T-cell (primary cell): ENCODE data around the gene PRX. TPM values are rescaled to one million over a fixed set of nuclear protein-coding genes. Genes with fewer than 3 reads are reported as not detected.

Experiments
- ATAC-seq, 4 experiments: fragments of 200-7000 bp in 3 of 4; fragments of 150-1000 bp in 1 of 4; cut with Tn5 transposase; replicated peaks in 1 of 4; 1 replicate in 3 of 4; 2 replicates in 1 of 4; pipeline ENCODE4 v1.10.0; 2021; ENCODE audit warnings: moderate library complexity in 3 of 4, mild to moderate bottlenecking in 2 of 4, moderate number of reproducible peaks in 1 of 4
- CTCF ChIA-PET, 2 donors: fragments of 300-600 bp; sonication (Branson Sonifier 250); formaldehyde crosslinking; loops; one replicate each; lab custom pipeline; 2022; ENCODE audit warnings: antibody characterized with exemption in 2 of 2; lab: Charles Lee
- POLR2A ChIA-PET, 2 donors: fragments of 300-600 bp; sonication (Branson Sonifier 250); formaldehyde crosslinking; loops; one replicate each; lab custom pipeline; 2022; ENCODE audit warnings: antibody characterized with exemption in 2 of 2; lab: Charles Lee
- DNase-seq, 35 experiments: peaks; one replicate each; pipeline versions ENCODE4 v3.0.0 to v3.0.0-alpha.2; 2013 to 2023
- H3K27ac ChIP-seq: one replicate; pipeline ENCODE4 v1.5.1; 2013; ENCODE audit warnings: low read length
- H3K27me3 ChIP-seq, 2 experiments: replicated peaks in 1 of 2; 1 replicate in 1 of 2; 2 replicates in 1 of 2; pipeline versions ENCODE4 v1.6.1 to v1.7.0; 2013; ENCODE audit warnings: low read length in 1 of 2, mixed read lengths in 1 of 2; ENCODE audit not compliant: control insufficient read depth in 2 of 2, insufficient read depth in 2 of 2; ENCODE audit errors: extremely low read depth in 1 of 2
- H3K36me3 ChIP-seq, 2 donors: 1 replicate in 1 of 2; 2 replicates in 1 of 2; pipeline versions ENCODE4 v1.6.1 to v1.7.0; 2013; ENCODE audit warnings: low read length in 1 of 2; ENCODE audit not compliant: control insufficient read depth in 2 of 2, insufficient read depth in 1 of 2; ENCODE audit errors: extremely low read depth in 1 of 2
- H3K4me1 ChIP-seq, 2 experiments: 1 replicate in 1 of 2; 2 replicates in 1 of 2; pipeline versions ENCODE4 v1.6.1 to v1.7.0; 2013; ENCODE audit warnings: low read length in 2 of 2, mixed read lengths in 1 of 2; ENCODE audit not compliant: insufficient read depth in 2 of 2, control insufficient read depth in 1 of 2; ENCODE audit errors: extremely low read depth in 1 of 2
- H3K4me3 ChIP-seq, 2 donors: 1 replicate in 1 of 2; 2 replicates in 1 of 2; pipeline versions ENCODE4 v1.5.1 to v1.7.0; 2013; ENCODE audit warnings: mild to moderate bottlenecking in 2 of 2, low read length in 1 of 2, moderate library complexity in 1 of 2; ENCODE audit not compliant: control insufficient read depth in 1 of 2; ENCODE audit errors: extremely low read depth in 1 of 2
- H3K9me3 ChIP-seq: 2 replicates; pipeline ENCODE4 v1.7.0; 2013
- H3K27ac Mint-ChIP-seq, 2 donors: one replicate each; pipeline ENCODE4 v1.8.0; 2020 to 2021; ENCODE audit warnings: mild to moderate bottlenecking in 2 of 2, mixed read lengths in 2 of 2
- H3K27me3 Mint-ChIP-seq, 2 donors: one replicate each; pipeline ENCODE4 v1.8.0; 2021 to 2022; ENCODE audit warnings: mixed read lengths in 2 of 2
- H3K36me3 Mint-ChIP-seq: one replicate; pipeline ENCODE4 v1.8.0; 2021; ENCODE audit warnings: mixed read lengths
- H3K4me1 Mint-ChIP-seq, 3 donors: one replicate each; pipeline ENCODE4 v1.8.0; 2020 to 2022; ENCODE audit warnings: mixed read lengths in 3 of 3, mild to moderate bottlenecking in 1 of 3
- H3K4me3 Mint-ChIP-seq, 3 donors: one replicate each; pipeline ENCODE4 v1.8.0; 2020 to 2022; ENCODE audit warnings: mild to moderate bottlenecking in 3 of 3, mixed read lengths in 3 of 3, moderate library complexity in 3 of 3
- H3K9me3 Mint-ChIP-seq, 3 donors: one replicate each; pipeline ENCODE4 v1.8.0; 2020 to 2022; ENCODE audit warnings: mixed read lengths in 3 of 3
- WGBS: methylation state at CpG from one replicate; pipeline ENCODE4 v1.1.5; 2013; ENCODE audit warnings: missing lambda C conversion rate; ENCODE audit not compliant: insufficient coverage; 5-methylcytosine and 5-hydroxymethylcytosine counted together
- total RNA-seq, 35 experiments: library from RNA in 6 of 35; stranded (reverse) in 6 of 35; fragments of 120-200 nt in 1 of 35; gene quantifications; one replicate each; pipeline versions ENCODE4 v1.2.1 to v1.2.4 and lab custom pipeline; 2013 to 2026

The PRX gene
- total RNA-seq, 5 donors from 2014 or later (not counting 1 experiment from before 2014, with no cell fraction given), result 2.0 to 4.4 (median 2.8) TPM

GRCh38 chr19:40396886-40397567 is 16.2 kb downstream of the PRX start:
- Histone ChIP-seq H3K4me3 (no peak overlapping the region), H3K36me3 (no peaks in the 10 kb centered on the region), H3K27me3 (peaks cover 0 to 11% of the 10 kb centered on the region in 2 experiments), H3K9me3 (no peaks in the 10 kb centered on the region), H3K4me1 (peaks cover 0 to 10% of the 10 kb centered on the region in 2 experiments), H3K27ac (no peak overlapping the region)
- Mint-ChIP-seq H3K36me3 (peaks cover 4% of the 10 kb centered on the region), H3K4me3 (no peak overlapping the region), H3K27ac (no peak overlapping the region), H3K27me3 (no peaks in the 10 kb centered on the region), H3K9me3 (no peaks in the 10 kb centered on the region), H3K4me1 (peaks cover 6 to 20% (median 8%) of the 10 kb centered on the region in 3 donors)
- ChIA-PET CTCF (no interaction called here), POLR2A (no interaction called here)
- DNase-seq, result no peak
- WGBS, result 88% methylated on average over 16 of the region's 20 CpGs
- ATAC-seq, result no peak

- POLR2A ChIA-PET, result no interaction called here
- H3K27ac Mint-ChIP-seq, result no peak overlapping the region
- Histone ChIP-seq H3K36me3 (no peaks in the 10 kb centered on the region), H3K9me3 (no peaks in the 10 kb centered on the region), H3K27me3 (peaks cover 0 to 11% of the 10 kb centered on the region in 2 experiments), H3K4me1 (peaks cover 0 to 10% of the 10 kb centered on the region in 2 experiments), H3K4me3 (no peak overlapping the region), H3K27ac (no peak overlapping the region)
- CTCF ChIA-PET, result no interaction called here
- peaks cover 4% of the 10 kb centered on the region for H3K36me3 Mint-ChIP-seq
- ATAC-seq (no peak), DNase-seq (no peak)
- no peak overlapping the region for H3K4me3 Mint-ChIP-seq
- WGBS, result 91% methylated on average over 9 of the region's 14 CpGs
- peaks cover 6 to 17% (median 8%) of the 10 kb centered on the region in 3 donors for H3K4me1 Mint-ChIP-seq
- H3K27me3 Mint-ChIP-seq, result no peaks in the 10 kb centered on the region
- no peaks in the 10 kb centered on the region for H3K9me3 Mint-ChIP-seq
Measured at GRCh38 chr19:40395956-40396355, 17.2 kb downstream of the PRX start.

GRCh38 chr19:40394816-40395210 is 18.4 kb downstream of the PRX start:
- no peak overlapping the region for H3K4me3 Mint-ChIP-seq
- no peaks in the 10 kb centered on the region for H3K9me3 Mint-ChIP-seq
- no peak for ATAC-seq
- H3K27ac ChIP-seq, result no peak overlapping the region
- peaks cover 6 to 13% (median 8%) of the 10 kb centered on the region in 3 donors for H3K4me1 Mint-ChIP-seq
- H3K4me1 ChIP-seq, result peaks cover 0 to 10% of the 10 kb centered on the region in 2 experiments
- 80% methylated on average over 13 of the region's 13 CpGs for WGBS
- no peaks in the 10 kb centered on the region for H3K9me3 ChIP-seq
- no peak for DNase-seq
- POLR2A ChIA-PET, result no interaction called here
- CTCF ChIA-PET, result interaction anchor here in 1 of 2 donors (0.6 kb wide), 1 partner anchor 13 kb away, joined by 3 read pairs; no protein-coding TSS in a partner anchor
- H3K27ac Mint-ChIP-seq, result no peak overlapping the region
- peaks cover 0 to 11% of the 10 kb centered on the region in 2 experiments for H3K27me3 ChIP-seq
- no peak overlapping the region for H3K4me3 ChIP-seq
- no peaks in the 10 kb centered on the region for H3K27me3 Mint-ChIP-seq
- peaks cover 4% of the 10 kb centered on the region for H3K36me3 Mint-ChIP-seq
- H3K36me3 ChIP-seq, result no peaks in the 10 kb centered on the region

GRCh38 chr19:40393894-40394815 is 19.0 kb downstream of the PRX start:
- H3K36me3 Mint-ChIP-seq, result peaks cover 3% of the 10 kb centered on the region

GRCh38 chr19:40392894-40393517 is 20.2 kb downstream of the PRX start:
- Mint-ChIP-seq H3K27me3 (no peaks in the 10 kb centered on the region), H3K36me3 (no peaks in the 10 kb centered on the region), H3K4me3 (no peak overlapping the region), H3K9me3 (no peaks in the 10 kb centered on the region), H3K4me1 (no peaks in the 10 kb centered on the region), H3K27ac (no peak overlapping the region)
- Histone ChIP-seq H3K27ac (no peak overlapping the region), H3K27me3 (peaks cover 0 to 9% of the 10 kb centered on the region in 2 experiments), H3K4me3 (no peak overlapping the region), H3K4me1 (no peaks in the 10 kb centered on the region), H3K9me3 (no peaks in the 10 kb centered on the region), H3K36me3 (no peaks in the 10 kb centered on the region)
- ATAC-seq (peak in 1 of 4 experiments; percentile 23), DNase-seq (no peak)
- WGBS, result 46% methylated on average over 3 of the region's 9 CpGs
- CTCF ChIA-PET, result no interaction called here
- POLR2A ChIA-PET, result no interaction called here

More at GRCh38 chr19:40393894-40394815, 19.0 kb downstream of the PRX start:
- H3K4me1 Mint-ChIP-seq, result peaks cover 4 to 6% (median 6%) of the 10 kb centered on the region in 3 donors
- POLR2A ChIA-PET, result no interaction called here
- peaks cover 0 to 10% of the 10 kb centered on the region in 2 experiments for H3K4me1 ChIP-seq
- H3K9me3 Mint-ChIP-seq, result no peaks in the 10 kb centered on the region
- H3K4me3 ChIP-seq, result no peak overlapping the region
- H3K27me3 Mint-ChIP-seq, result no peaks in the 10 kb centered on the region
- 91% methylated on average over 32 of the region's 41 CpGs for WGBS
- H3K27ac ChIP-seq, result no peak overlapping the region
- ATAC-seq (no peak), DNase-seq (no peak)
- no peak overlapping the region for H3K27ac Mint-ChIP-seq
- H3K9me3 ChIP-seq, result no peaks in the 10 kb centered on the region
- CTCF ChIA-PET, result interaction anchor here in 1 of 2 donors (0.6 kb wide), 1 partner anchor 13 kb away, joined by 3 read pairs; no protein-coding TSS in a partner anchor
- H3K36me3 ChIP-seq, result no peaks in the 10 kb centered on the region
- no peak overlapping the region for H3K4me3 Mint-ChIP-seq
- H3K27me3 ChIP-seq, result peaks cover 0 to 14% of the 10 kb centered on the region in 2 experiments

GRCh38 chr19:40392123-40392522 is 21.1 kb downstream of the PRX start:
- Mint-ChIP-seq H3K36me3 (no peaks in the 10 kb centered on the region), H3K27ac (no peak overlapping the region), H3K27me3 (no peaks in the 10 kb centered on the region), H3K4me3 (no peak overlapping the region), H3K9me3 (no peaks in the 10 kb centered on the region), H3K4me1 (peaks cover 0 to 2% (median 0%) of the 10 kb centered on the region in 3 donors)
- no peaks in the 10 kb centered on the region for H3K4me1 ChIP-seq
- ChIA-PET POLR2A (no interaction called here), CTCF (no interaction called here)
- H3K27me3 ChIP-seq, result peaks cover 0 to 9% of the 10 kb centered on the region in 2 experiments
- H3K4me3 ChIP-seq, result no peak overlapping the region
- no peaks in the 10 kb centered on the region for H3K9me3 ChIP-seq
- no peaks in the 10 kb centered on the region for H3K36me3 ChIP-seq
- 78% methylated on average over 6 of the region's 8 CpGs for WGBS
- ATAC-seq (no peak), DNase-seq (no peak)
- H3K27ac ChIP-seq, result no peak overlapping the region
